Lower leg skin (tissue), 4 donors: Measurements from ENCODE around the gene S100A13. TPM values are rescaled to one million over a fixed set of nuclear protein-coding genes. Genes with fewer than 3 reads are reported as not detected.

Source experiments
- DNase-seq, 2 donors: peaks; one replicate each; pipeline ENCODE4 v3.0.0-alpha.2; 2019; ENCODE audit warnings: low spot score in 2 of 2
- H3K4me3 ChIP-seq: fragments of 200-600 bp; sonication (generic); 2 replicates; pipeline ENCODE4 v1.5.1; 2017; ENCODE audit warnings: mild to moderate bottlenecking, low read depth; ENCODE audit not compliant: poor library complexity, severe bottlenecking
- CTCF ChIP-seq, 3 donors: fragments of 450-650 bp; IDR thresholded peaks; one replicate each; pipeline ENCODE4 v1.5.1; 2016; ENCODE audit warnings: antibody characterized with exemption in 3 of 3, mild to moderate bottlenecking in 3 of 3, moderate library complexity in 2 of 3
- POLR2A ChIP-seq, 2 donors: fragments of 450-650 bp; IDR thresholded peaks; one replicate each; pipeline ENCODE4 v1.6.1; 2016 to 2017; ENCODE audit warnings: antibody characterized with exemption in 2 of 2, mild to moderate bottlenecking in 1 of 2, moderate library complexity in 1 of 2
- WGBS, 2 donors: methylation state at CpG; one replicate each; pipeline ENCODE4 v1.1.5; 2018; 5-methylcytosine and 5-hydroxymethylcytosine counted together
- intact Hi-C: fragments of 100-400 bp; cut with DNase I; formaldehyde crosslinking; loops from one replicate; pipeline ENCODE4 v1.15.0; 2023; ENCODE audit warnings: low total_unique reads
- total RNA-seq, 4 donors: library from RNA; depleted of rRNA; stranded (reverse); fragments of >200 nt; gene quantifications; one replicate each; pipeline ENCODE4 v1.1.0, GENCODE V29; 2016

S100A13 gene
- total RNA-seq, 4 donors from 2014 or later: 44.1 to 72.8 (median 47.2) TPM

GRCh38 chr1:153611356-153611755 lies 15.9 kb downstream of the S100A13 start:
- intact Hi-C loops: no loop called here
- no peak for DNase-seq
- TF ChIP-seq CTCF (IDR thresholded peaks at IDR 0.05) (no peak), POLR2A (IDR thresholded peaks at IDR 0.05) (no peak)
- WGBS, 2 donors: 45% methylated on average over 1 of the region's 1 CpG
- no peak overlapping the region for H3K4me3 ChIP-seq

- no peak for TF ChIP-seq POLR2A (IDR thresholded peaks at IDR 0.05)
- TF ChIP-seq CTCF (IDR thresholded peaks at IDR 0.05): no peak
- WGBS, 2 donors: 50 to 70% methylated on average over 7 of the region's 7 CpGs
- intact Hi-C loops: no loop called here
- DNase-seq: no peak
- H3K4me3 ChIP-seq: no peak overlapping the region
Measured at GRCh38 chr1:153610811-153611301, 16.4 kb downstream of the S100A13 start.

GRCh38 chr1:153610334-153610733 lies 17.0 kb downstream of the S100A13 start:
- intact Hi-C loops: no loop called here
- no peak for DNase-seq
- WGBS, 2 donors: 40 to 50% methylated on average over 4 of the region's 4 CpGs
- no peak overlapping the region for H3K4me3 ChIP-seq
- no peak for TF ChIP-seq CTCF (IDR thresholded peaks at IDR 0.05)
- TF ChIP-seq POLR2A (IDR thresholded peaks at IDR 0.05): no peak

GRCh38 chr1:153609585-153609907 lies 17.8 kb downstream of the S100A13 start:
- no peak overlapping the region for H3K4me3 ChIP-seq
- intact Hi-C loops: no loop called here
- DNase-seq: no peak
- 38 to 53% methylated on average over 6 of the region's 6 CpGs for WGBS, 2 donors
- TF ChIP-seq CTCF (IDR thresholded peaks at IDR 0.05): no peak

- TF ChIP-seq CTCF (IDR thresholded peaks at IDR 0.05): no peak
- TF ChIP-seq POLR2A (IDR thresholded peaks at IDR 0.05): no peak
- DNase-seq: peak in 1 of 2 donors; percentile 92
- H3K4me3 ChIP-seq: no peak overlapping the region
- intact Hi-C loops: no loop called here
- 27 to 39% methylated on average over 19 of the region's 19 CpGs for WGBS, 2 donors
Measured at GRCh38 chr1:153608742-153609584, 18.3 kb downstream of the S100A13 start.
